HG03025 (cell line): ENCODE data around the gene USP22.

Source experiments
- ATAC-seq: cut with Tn5 transposase; IDR thresholded peaks from one replicate; pipeline ENCODE4 v1.9.1; 2021; ENCODE audit warnings: mild to moderate bottlenecking, moderate library complexity; ENCODE audit not compliant: unreplicated experiment, low FRiP score

The USP22 gene

DNA sequence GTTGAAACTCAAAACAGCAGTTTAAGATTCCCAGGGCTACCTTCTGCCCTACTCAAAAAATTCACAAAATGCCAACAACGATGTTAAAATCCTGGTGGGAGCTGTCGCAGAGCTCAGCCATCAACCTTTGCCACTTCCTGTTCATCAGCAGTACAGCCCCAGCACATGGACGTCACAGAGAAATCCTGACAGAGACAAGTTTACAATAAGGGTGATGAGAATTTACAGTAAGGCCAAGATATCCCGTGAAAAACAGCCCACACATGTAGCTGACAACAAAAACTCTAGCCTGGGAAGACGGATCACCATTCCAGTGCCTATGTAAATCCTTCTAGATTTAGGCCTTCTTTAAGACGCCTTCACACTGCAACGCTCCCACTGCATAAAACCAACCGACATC is 18.8 kb downstream of the USP22 start:
- ATAC-seq, result no peak

DNA sequence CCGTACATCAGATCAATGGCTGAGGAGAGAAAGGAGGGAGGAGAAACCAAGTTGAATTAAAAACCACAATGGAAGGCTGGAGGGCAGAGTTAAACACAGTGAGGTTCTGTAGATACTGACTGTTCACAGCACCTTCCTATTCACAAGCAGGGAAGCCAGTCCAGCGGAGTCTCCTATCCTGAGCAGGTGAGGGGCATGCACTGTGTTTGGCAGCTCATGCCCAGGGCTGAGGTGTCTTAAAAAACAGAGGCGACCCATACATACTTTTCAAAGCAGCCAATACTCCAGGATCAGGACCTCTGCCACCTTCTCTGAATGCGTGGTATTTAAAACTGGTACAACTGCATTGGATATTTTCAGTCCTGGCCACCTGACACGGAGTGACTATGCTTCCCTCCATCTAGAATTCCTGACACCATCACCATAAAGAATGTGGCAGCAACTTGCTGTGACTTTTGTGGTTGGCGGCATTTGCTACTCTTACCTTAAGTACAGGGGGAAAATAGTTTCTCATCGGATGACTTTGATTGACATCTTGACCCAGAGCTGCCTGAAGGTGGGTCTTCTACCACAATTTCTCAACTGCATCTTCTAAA is 21.5 kb downstream of the USP22 start:
- ATAC-seq, result no peak

DNA sequence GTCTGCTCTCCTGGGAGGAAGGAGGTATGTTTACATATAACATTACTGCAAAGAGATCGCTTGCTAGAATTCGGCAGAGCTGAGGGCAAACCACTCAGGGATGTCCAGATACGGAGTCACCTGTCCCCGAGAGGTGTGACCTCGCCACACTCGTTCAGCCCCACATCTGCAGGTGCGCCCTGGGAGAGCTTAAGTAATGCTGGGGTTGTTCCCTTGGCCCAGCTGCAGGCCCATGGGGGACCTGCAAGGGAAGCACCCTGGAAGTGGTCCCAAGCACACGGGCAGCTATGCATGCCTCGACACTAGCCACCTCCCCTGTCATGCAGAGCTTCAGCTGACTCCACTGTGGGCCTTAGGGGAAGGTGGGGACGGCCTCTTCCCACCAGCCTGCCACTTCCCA is 22.2 kb downstream of the USP22 start:
- ATAC-seq, result no peak

DNA sequence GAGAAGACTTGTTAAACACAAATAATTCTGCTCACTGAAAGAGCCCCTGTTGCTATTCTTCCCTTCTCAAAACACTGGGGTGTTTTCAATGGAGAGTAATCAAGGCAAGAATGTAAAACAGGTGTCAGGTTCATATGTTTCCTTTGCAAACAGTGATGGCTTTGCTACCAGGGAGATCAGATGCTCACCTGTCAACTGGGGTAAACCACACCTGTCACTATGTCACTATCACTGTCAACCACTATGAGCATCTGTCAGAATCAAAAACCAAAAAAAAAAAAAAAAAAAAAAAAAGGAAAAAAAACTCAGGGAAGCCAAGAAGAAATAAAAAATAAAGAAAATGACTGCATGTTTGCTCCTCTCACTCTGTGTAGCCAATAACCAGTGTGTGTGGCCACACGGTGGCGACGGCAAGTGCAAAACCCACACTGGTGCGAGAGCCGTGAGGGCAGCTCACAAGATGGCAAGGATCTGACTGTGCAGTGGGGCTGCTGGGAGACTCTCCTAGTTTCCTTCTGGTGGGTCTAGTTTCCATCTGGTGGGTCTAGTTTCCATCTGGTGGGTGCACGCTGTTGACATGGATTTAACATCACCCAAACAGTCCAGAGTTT is 22.7 kb downstream of the USP22 start:
- ATAC-seq, result no peak

DNA sequence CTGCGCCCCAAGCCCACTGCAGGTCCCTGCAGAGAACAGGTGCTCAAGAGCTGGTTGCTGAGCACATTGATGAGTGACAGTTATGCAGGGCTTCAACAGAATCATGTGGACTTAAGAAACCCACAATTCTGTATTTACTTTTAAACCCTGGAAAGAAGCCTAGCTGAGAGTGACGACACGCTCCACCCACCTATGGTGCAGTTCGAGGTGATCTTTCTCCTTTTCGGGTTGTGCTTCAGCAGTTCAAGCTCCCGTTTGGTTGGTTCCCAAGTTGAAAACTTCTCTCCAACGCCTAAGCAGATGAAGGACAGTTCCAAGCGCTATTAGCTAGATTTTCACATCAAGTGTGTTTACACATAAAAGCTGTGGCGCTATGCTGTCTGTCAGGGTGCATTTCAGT is 23.9 kb downstream of the USP22 start:
- no peak for ATAC-seq

DNA sequence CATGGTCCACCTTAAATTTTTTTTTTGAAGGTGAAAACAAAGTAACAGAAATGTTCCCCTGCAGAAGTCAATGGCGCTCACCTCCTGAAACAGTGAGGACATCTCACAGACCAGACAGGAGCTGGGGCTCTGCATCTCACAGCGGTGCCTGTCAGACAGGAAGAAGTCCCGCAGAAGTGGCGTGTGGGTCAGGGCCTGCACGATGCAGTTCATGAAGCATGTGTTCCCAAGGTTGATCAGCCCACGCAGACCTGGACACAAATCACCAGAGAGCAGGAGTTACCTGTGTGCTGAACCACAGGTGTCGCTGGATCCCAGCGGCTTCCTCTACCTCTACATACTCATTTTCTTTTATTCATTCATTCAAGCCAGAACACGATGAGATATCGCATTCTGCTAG is 24.9 kb downstream of the USP22 start:
- no peak for ATAC-seq

DNA sequence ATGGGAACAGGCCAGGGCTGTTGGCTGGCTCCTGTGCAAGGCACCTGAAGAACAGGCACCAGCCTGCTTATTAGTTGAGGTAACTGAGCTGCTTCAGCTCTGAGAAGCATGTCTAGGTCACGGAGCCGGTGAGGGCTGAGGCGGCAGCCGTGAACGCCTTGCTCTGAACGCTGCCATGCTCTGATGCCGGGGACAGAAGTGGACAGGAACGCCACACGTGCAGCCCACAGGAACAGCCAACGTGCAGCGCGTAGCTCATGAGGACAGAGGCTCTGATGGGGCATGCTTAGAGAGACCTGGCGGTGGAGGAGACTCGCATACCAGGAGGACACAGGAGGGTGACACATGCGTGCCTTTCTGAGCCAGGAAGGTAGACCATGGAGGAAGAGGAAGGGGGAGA is 25.6 kb downstream of the USP22 start:
- no peak for ATAC-seq

DNA sequence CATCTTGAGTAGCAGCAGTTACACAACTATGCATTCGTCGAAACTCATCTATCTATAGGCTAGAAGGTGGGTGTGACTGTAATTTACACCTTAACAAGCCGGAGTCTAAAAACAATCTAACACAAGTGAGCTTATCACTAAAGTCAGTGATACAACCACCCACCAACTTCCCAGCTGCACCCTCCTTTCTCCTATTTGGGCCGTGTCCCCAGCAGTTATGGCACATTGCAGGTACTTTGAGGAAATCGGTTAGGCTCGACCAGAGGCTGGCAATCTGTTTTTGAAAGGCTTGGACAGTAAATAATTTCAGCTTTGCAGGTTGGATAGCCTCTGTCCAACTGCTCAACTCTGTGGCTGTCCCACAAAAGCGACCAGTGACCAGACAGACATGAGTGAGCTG is 26.0 kb downstream of the USP22 start:
- ATAC-seq, result no peak

DNA sequence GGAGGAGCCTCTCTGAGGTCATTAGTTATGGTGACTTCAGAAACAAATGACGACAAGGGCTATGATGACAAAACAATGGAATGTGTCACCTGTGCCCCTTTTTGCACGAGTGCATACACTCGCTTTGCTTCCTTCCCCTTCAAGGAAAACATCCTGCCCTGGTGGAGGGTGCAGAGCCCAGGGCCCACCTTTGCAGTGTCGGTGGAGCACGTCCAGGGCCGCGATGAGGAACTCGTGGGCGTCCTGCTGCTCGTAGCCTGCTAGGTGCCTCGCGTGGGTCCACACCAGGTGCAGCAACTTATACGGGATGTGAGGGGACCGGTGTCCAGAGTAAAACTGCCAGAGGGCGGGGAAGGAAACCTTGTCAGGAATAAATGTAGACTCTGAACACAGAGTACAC is 27.2 kb downstream of the USP22 start:
- no peak for ATAC-seq

DNA sequence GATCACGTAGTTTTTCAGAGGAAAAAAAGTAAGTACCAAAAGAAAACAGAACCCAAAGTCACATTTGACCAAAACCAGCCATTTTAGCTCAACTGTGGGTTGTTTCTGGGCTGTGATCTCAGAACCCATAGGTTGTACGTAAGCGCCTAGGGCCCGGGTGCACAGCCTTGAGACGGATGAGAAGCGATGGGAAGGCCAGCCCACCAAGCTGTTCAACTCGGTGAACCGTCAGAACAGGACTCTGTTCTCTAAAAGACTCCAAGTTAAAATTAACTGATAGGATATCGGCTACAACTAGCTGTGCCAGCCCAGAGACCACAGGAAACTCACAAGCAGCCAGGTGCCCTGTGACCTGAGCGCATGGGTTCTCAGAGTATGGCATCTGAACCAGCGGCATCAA is 28.3 kb downstream of the USP22 start:
- no peak for ATAC-seq

DNA sequence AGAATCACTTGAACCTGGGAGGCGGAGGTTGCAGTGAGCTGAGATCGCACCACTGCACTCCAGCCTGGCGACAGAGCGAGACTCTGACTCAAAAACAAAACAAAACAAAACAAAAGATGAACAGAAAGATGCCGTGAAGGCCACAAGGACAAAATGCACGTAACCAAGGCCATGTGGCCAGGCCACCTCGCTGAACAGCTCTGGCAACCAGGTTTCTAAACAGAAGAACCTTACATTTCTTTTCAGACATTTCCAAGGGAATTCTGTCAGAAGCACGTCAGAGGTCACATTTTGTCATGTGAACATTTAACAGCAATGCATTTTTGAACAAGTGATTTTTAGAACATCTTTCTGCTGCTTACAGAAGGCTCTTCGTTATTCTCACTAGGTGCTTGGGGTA is 28.8 kb downstream of the USP22 start:
- ATAC-seq, result no peak

DNA sequence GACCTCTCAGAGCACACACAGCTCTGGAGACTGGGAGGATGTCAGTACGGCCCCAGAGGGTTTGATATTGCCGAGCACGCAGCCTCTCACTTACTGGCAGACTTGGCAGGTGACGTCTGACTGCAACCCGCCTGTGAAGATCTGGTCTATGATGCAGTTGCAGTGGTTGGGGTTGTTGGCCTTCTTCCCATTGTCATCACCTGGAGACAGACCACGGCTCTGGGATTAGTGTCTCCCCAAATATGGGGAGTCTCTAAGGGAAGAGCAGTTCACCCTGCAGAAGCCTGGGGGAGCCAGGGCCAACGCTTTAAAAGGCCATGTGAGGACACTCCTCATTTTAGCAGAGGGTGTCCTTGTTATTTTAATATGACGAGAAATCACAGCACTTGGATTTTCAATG is 30.1 kb downstream of the USP22 start:
- ATAC-seq, result no peak

DNA sequence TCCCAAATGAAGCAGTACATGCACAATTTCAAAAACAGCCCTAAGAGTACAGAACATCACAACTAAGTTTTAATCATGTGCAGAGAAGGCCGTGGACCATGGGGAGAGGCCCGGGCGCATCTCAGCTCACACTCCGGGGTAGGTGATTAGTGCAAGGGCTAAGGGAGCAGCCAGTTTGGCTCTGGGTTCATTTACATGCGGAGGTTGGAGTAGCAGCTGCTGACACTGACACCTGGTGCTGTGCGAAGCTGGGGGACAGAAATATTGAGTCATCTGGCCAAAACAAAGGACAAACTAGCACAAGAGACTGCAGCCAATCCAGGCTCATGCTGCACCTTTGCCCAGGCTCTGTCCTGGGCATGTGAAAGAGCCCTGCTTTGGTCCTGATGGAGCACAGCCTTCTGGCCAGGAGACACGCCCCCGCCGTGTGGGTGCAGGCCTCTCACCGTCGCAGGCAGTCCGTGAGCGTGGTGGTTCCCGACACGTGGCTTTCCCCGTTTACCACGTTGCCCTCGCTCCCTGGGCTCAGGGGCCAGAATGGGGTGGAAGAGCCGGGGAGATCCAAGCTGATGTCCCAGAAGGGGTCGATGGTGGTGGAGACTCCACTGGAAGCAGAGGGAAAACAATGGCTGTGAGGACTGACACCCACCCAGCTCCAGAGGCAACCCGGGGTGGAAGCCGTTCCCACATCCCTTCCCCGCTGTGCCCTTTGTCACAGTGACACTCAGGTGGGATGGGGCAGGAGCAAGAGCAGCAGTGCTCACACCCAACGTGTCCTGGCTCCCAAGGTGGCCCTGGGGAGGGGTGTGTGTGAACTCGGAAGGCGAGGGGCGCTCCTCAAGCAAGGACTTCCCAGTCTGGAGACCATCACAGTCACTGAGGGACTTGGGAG is 31.9 kb downstream of the USP22 start:
- ATAC-seq, result no peak

DNA sequence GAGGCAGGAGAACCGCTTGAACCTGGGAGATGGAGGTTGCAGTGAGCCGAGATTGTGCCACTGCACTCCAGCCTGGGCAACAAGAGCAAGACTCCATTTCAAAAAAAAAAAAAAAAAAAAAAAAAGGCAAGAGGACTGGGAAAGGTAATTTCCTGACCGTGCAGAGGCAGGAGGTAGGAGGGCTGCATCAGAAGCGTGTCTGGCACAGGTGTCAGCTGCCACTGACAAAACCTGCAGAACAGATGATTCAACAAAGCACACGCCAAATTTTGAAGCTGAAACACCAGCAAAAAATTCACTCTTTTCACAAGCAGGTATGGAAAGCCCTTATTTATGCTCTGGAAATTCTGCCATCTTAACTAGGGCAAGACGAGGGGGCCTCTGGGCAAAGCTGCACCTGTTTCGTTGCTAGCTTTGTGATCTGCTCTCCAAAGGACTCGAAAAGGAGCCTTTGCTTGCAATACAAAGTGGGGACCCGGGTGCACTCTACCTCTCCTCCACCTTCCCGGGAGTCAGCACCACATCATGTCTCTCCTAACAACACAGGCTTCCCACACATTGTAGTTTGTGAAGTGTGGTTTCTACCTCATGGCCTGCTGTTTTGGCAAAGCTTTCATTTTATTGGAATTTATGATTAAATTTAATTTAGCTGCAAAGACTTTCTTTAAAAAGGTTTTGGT is 33.7 kb downstream of the USP22 start:
- ATAC-seq, result no peak

DNA sequence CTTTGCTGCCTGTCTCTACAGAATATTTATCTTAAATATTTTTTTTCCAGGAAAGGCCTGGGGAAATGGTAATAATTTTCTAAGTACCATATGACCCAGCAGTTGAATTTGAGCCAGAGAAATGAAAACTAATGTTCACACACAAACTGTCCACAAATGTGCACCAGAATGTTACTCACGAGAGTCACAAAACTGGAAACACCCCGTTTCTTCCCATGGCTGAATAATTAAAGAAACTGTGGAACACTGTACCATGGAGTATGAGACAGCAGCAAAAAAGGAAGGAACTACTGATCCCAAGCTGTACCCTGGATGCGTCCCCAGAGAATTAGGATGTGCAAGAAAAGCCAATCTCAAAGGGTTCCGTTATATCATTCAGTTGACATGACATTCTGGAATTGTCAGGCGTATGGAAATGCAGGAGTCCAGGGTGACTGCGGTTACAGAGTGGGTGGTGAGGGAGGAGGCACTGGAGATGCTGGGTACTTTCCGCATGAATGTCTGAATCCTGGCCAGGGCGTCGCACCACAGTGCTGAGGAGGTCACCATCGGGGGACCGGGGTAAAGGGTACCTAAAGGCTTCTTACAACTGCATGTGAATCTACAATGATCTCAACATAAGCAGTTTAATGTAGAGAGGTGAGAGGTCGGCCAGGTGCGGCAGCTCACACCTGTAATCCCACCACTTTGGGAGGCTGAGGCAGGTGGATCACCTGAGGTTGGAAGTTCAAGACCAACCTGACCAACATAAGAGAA is 34.5 kb downstream of the USP22 start:
- no peak for ATAC-seq

DNA sequence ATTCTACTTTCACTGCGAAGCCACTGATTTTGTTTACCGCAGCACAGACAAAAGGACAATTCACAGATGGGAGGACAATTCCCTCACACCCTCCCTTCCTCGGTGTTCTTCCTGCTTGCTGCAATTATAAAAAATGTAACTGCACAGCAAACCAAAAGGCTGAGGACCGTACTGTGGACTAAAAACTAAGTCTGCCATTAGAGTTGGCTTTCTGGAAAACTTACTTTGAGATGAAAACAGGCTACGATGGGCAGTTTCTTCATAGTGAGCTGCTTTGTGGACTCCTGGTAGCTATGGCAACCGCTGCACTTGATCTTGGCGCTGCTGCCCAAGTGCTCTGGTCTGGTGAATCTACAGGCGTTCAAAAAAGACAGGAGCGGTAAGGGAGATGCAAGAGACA is 35.2 kb downstream of the USP22 start:
- ATAC-seq, result no peak

DNA sequence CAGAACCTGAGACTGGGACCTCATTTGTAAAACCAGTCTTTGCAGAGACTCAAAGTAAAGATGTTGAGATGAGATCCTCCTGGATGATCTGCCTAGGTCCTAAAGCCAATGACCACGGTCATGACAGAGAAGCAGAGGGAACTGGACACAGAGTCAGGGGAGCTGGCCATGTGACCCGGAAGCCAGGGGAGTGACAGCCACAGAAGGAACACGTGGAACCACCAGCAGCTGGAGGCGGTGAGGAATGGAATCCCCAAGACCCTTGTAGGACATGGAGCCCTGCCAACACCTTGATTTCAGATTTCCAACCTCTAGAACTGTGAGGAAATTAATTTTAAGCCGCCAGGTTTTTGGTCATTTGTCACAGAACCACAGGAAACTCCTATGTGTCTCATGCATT is 37.0 kb downstream of the USP22 start:
- no peak for ATAC-seq

DNA sequence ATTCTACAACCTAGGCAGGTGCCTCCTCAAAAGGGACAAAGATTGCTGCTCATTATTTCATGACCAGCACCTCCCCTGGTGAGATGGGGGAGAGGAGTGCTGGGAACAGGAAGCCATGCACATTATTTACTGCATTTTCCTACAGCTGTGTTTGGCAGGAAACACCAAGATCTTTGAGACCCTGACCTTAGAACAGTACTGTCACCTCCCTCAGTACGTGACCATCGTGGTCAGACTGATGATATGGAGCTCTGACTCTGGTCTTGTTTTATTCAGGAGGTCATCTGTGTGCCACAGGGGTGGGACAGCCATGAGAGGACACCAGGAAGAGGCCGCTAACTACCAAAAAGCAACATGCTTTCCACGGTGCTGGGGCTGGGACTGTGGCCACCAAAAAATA is 37.4 kb downstream of the USP22 start:
- no peak for ATAC-seq

DNA sequence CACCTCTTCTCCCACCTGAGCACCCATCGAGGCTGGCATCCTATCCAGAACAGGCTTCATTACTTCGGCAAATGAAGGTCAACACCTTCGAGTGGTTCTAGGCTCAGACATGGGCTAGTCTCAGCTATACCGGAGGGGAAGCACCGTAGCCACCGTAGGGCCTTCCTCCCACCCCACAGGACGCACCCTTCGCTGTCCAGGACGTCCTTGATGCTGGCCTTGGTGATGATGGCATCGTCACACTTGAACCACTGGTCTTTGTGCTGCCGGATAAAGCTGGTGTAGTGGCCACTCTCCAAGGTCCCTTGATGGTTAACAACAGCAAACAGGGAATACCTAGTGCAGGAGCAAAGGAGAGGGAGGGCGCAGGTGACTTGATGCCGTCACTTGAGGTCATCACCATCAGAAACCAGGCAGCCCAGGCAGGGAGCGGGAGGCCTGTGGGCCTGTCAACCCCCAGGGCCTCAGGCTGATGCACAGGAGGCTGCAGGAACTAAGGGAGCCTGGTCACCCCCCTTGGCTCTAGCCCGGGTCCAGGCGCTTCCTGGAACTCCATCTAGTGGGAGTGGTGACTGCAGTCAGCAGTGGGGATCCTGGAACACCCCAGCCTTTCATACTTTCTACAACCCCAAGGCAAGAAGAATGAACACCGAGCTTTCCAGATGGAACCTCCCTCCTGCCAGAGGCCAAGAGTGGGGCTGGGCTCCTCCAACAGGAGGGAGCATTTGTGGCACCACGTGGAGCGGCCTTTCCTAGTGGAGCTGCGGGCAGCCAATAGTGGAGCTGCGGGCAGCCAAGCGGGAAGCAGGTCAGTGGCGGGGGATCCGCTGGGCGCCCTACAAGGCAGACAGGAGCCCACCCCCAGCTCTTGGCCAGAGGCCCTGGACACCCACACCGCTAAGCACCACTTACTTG is 38.5 kb downstream of the USP22 start:
- ATAC-seq, result no peak
